ENCODE results near the gene ZNF516. TPM values are rescaled to one million over a fixed set of nuclear protein-coding genes. Genes with fewer than 3 reads are reported as not detected.
"Not testable (repeated sequence)": the region's sequence is repeated elsewhere in the genome, so short reads cannot be mapped to it uniquely, and the experiment has no call there.

The ZNF516 gene
- total RNA-seq, 1 experiment from 2014 or later = 44.2 TPM

DNA sequence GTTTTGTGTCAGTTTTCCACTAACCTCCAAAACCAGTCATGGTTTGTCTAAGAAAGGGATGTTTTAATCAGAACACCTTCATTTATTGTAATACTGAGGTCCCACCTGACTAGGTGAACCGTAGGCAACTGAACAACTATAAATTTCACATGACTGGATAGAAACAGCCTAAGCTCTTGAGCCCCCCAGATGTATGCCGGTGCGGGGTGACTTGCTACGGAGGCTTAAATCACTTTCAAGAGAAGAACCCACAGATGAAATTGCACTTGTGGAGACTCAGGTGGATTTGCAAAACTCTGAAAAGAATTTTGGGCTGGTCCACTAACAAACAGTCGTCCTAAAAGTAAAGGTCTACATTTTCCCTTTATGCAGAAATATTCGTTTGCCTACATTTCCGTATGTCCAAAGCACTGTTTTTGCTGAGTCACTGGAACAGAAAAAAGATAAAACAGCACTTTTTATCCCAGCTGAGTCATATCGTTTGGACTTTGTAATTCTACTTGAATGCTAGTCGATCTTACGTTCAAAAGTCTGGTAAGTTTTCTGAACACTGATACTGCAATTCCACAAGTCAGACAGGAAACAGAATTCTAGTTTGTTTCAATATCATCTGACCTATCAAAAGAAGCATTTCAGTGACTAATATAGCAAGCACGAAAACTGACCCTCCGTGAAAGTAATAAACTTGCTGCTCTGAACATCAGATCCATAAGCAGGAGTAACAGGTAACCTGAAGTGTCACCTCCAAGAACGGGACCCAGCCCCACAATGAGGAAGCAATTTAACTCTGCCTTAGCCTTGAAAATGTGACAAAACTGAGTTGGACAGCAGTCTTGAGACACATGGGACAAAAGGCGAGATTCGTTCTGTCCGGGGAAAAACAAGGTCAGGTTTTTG, 18.1 kb downstream of the ZNF516 start:
- CTCF ChIA-PET = interaction anchor here (0.6 kb wide), 1 partner anchor 25 kb away, joined by 5 read pairs; no protein-coding TSS in a partner anchor

DNA sequence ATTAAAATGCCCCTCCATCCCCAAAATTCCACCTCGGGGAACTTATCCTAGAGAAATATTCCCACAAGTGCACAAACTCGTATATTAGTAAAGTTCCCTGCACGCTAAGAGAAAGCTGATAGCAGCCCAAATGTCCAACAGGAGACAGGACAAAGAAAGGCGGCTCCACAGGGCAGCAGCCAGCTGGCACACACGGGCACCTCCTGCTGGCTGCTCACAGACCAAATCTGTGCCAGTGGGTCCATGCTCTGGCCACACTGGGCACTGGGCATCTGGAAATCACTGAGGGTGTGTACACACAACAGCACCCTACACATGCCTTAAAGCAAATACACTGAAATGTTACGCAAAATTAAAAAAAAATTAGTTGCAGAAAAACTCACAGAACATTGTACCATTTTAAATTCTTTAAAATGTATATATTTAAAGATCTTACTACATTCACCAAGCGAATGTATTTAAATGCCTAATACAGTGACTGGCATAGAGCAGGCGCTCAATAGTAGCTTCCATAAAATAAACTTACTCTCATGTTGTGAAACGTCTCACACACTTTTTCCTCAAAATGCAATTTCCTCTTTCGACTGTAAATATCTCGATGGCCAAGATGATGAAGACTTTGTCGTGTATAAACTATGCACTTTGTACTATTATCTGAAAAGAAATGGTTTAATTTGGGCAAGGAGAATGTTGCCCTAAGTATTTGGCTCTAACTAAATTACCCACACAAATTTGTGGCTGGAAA, 19.4 kb downstream of the ZNF516 start:
- DNase-seq = no peak
- peaks cover 21% of the 10 kb centered on the region for H3K4me1 Mint-ChIP-seq (ENCODE audit: low read depth, unreplicated experiment)
- no TSS peak for BruUV-seq (replicated peaks)
- H3K36me3 Mint-ChIP-seq (ENCODE audit: insufficient read depth, unreplicated experiment) = peaks cover 6% of the 10 kb centered on the region
- intact Hi-C loops (cut with micrococcal nuclease; ENCODE audit: unreplicated experiment) = loop anchor here (2.0 kb wide), 1 partner anchor 25 kb away; no protein-coding TSS in a partner anchor
- H3K27ac Mint-ChIP-seq (ENCODE audit: unreplicated experiment) = no peak overlapping the region
- TF ChIP-seq CTCF (IDR thresholded peaks at IDR 0.05; ENCODE audit: unreplicated experiment) = no peak
- CTCF ChIA-PET = interaction anchor here (0.5 kb wide), 1 partner anchor 19 kb away, joined by 3 read pairs; no protein-coding TSS in a partner anchor
- H3K4me3 Mint-ChIP-seq (ENCODE audit: low read depth, unreplicated experiment) = peak overlapping the region; percentile 61
- H3K9me3 Mint-ChIP-seq (ENCODE audit: low read depth, unreplicated experiment) = no peaks in the 10 kb centered on the region
- H3K27me3 Mint-ChIP-seq (ENCODE audit: unreplicated experiment) = no peaks in the 10 kb centered on the region

More for the DNA sequence above, 18.1 kb downstream of the ZNF516 start:
- no peaks in the 10 kb centered on the region for H3K27me3 Mint-ChIP-seq (ENCODE audit: unreplicated experiment)
- no peaks in the 10 kb centered on the region for H3K9me3 Mint-ChIP-seq (ENCODE audit: low read depth, unreplicated experiment)
- H3K4me3 Mint-ChIP-seq (ENCODE audit: low read depth, unreplicated experiment) = peak overlapping the region; percentile 61
- BruUV-seq (replicated peaks) = TSS peak; percentile 5
- DNase-seq = peak; percentile 44
- TF ChIP-seq CTCF (IDR thresholded peaks at IDR 0.05; ENCODE audit: unreplicated experiment) = no peak
- H3K4me1 Mint-ChIP-seq (ENCODE audit: low read depth, unreplicated experiment) = peaks cover 21% of the 10 kb centered on the region
- H3K27ac Mint-ChIP-seq (ENCODE audit: unreplicated experiment) = peak overlapping the region; percentile 77
- intact Hi-C loops (cut with micrococcal nuclease; ENCODE audit: unreplicated experiment) = loop anchor here (2.0 kb wide), 1 partner anchor 26 kb away; no protein-coding TSS in a partner anchor
- H3K36me3 Mint-ChIP-seq (ENCODE audit: insufficient read depth, unreplicated experiment) = peaks cover 7% of the 10 kb centered on the region

GRCh38 chr18:76474824-76475223, 20.2 kb downstream of the ZNF516 start:
- BruUV-seq (replicated peaks) = no TSS peak
- intact Hi-C loops (cut with micrococcal nuclease; ENCODE audit: unreplicated experiment) = no loop called here
- CTCF ChIA-PET = no interaction called here
- Mint-ChIP-seq H3K27ac (ENCODE audit: unreplicated experiment) (no peak overlapping the region), H3K27me3 (ENCODE audit: unreplicated experiment) (no peaks in the 10 kb centered on the region), H3K4me3 (ENCODE audit: low read depth, unreplicated experiment) (no peak overlapping the region), H3K36me3 (ENCODE audit: insufficient read depth, unreplicated experiment) (peaks cover 6% of the 10 kb centered on the region), H3K4me1 (ENCODE audit: low read depth, unreplicated experiment) (peaks cover 21% of the 10 kb centered on the region), H3K9me3 (ENCODE audit: low read depth, unreplicated experiment) (no peaks in the 10 kb centered on the region)
- no peak for DNase-seq
- TF ChIP-seq CTCF (IDR thresholded peaks at IDR 0.05; ENCODE audit: unreplicated experiment) = no peak

DNA sequence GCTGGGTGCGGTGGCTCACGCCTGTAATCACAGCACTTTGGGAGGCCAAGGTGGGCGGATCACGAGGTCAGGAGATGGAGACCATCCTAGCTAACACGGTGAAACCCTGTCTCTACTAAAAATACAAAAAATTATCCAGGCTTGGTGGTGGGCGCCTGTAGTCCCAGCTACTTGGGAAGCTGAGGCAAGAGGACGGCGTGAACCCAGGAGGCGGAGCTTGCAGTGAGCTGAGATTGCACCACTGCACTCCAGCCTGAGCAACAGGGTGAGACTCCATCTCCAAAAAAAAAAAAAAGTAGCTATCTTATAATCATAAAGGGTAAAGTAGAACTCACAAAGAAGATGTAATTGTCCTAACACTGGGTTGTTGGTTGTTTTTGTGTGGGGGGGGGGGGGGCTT, 21.5 kb downstream of the ZNF516 start:
- DNase-seq; intact Hi-C loops (cut with micrococcal nuclease; ENCODE audit: unreplicated experiment); H3K9me3 Mint-ChIP-seq (ENCODE audit: low read depth, unreplicated experiment); H3K27ac Mint-ChIP-seq (ENCODE audit: unreplicated experiment); H3K36me3 Mint-ChIP-seq (ENCODE audit: insufficient read depth, unreplicated experiment); H3K27me3 Mint-ChIP-seq (ENCODE audit: unreplicated experiment); H3K4me3 Mint-ChIP-seq (ENCODE audit: low read depth, unreplicated experiment); BruUV-seq (replicated peaks): not testable (repeated sequence)
- CTCF ChIA-PET = interaction anchor here (0.6 kb wide), 2 partner anchors 12 to 95 kb away, joined by 3 to 7 read pairs; no protein-coding TSS in a partner anchor
- H3K4me1 Mint-ChIP-seq (ENCODE audit: low read depth, unreplicated experiment) = peaks cover 21% of the 10 kb centered on the region

Measured in Calu3 (cell line).